GM19452 (cell line): ENCODE data around the gene GPR149.
"Not testable (repeated sequence)": the region's sequence is repeated elsewhere in the genome, so short reads cannot be mapped to it uniquely, and the experiment has no call there.

Experiments
- ATAC-seq: cut with Tn5 transposase; IDR thresholded peaks from one replicate; pipeline ENCODE4 v1.9.1; 2021; ENCODE audit not compliant: unreplicated experiment

Gene GPR149

GRCh38 chr3:154430014-154430413, at the start of gene GPR149:
GPR149 (minus strand) TSS chr3:154430190; CDS start chr3:154429615, 575 bp downstream.
- ATAC-seq = no peak

- ATAC-seq = no peak
Measured at GRCh38 chr3:154473769-154474168, 43.8 kb upstream of the GPR149 start.

DNA sequence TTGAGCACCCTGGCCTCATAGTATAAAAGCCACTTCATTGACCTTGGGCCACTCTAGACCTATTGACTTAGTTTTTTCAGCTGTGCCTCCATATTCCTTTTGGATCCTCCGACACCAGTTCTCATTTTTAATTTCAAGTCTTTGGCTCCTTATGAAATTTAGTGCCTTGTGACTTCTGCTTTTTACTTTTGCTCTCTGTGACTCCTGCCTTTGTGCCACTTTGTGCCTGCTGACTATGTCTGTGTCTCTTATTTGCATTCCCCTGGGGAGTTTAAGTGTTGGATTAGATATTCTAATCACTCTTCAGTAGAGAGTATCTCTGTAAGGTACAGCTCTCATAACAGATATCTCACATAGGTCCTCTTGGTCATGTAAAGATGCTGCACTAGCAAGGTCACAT, 39.6 kb upstream of the GPR149 start:
- no peak for ATAC-seq

- ATAC-seq = no peak
Measured at GRCh38 chr3:154464440-154465190, 34.6 kb upstream of the GPR149 start.

DNA sequence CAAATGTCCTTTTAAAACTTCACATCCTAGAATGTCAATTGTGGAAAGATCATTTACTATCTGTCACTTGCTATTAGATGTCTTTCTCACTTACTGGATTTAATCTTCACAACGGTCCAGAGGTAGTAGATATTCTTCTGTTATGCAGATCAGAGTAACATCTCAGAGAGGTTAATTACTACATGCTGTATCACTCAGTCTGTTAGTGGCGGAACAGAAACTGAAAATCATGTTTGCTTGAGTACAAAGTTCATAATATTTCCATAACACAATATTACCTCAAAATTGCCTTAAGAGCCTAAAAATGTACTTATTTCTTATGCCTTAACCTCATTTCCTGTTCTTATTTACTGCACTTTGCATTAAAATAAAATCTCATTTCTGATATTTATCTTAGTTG, 28.6 kb upstream of the GPR149 start:
- ATAC-seq = no peak

- not testable (repeated sequence) for ATAC-seq
Measured at GRCh38 chr3:154439081-154439480, 9.1 kb upstream of the GPR149 start.

GRCh38 chr3:154431043-154431442, 1.1 kb upstream of the GPR149 start:
- no peak for ATAC-seq

GRCh38 chr3:154428286-154429206, 1.4 kb downstream of the GPR149 start:
- no peak for ATAC-seq

DNA sequence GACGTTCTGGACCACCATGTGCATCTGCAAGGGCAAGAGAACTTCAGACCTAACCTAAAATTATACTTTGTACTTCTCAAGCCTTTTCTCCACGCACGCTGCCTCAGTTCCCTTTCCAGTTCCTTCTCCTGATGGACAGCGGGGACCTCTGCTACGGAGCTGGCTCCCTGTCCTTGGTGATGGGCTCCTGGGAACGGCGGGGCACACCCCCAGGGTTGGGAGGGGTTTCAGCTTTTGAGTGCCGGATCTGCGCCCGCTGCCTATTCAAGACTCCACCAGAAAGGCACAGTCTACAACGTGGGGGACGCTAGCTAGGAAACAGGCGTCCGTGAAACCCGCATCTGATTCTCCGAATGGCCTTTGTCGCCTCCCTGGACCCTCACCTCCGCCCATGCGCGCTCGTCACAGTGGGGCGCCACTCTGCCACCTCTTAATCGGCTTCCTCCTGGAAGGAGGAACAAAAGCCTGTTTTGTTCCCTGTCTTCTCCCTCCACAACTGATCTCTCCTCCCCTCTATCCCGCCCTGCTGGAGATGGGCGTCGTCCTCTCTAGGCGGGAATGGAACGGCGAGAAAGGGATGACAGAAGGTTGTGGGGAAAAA, 2.2 kb downstream of the GPR149 start:
- no peak for ATAC-seq

GRCh38 chr3:154422694-154423093, 7.3 kb downstream of the GPR149 start:
- ATAC-seq = no peak

- no peak for ATAC-seq
Measured at GRCh38 chr3:154421083-154421482, 8.9 kb downstream of the GPR149 start.

GRCh38 chr3:154398084-154398967, 31.7 kb downstream of the GPR149 start:
- peak; percentile 95 for ATAC-seq

DNA sequence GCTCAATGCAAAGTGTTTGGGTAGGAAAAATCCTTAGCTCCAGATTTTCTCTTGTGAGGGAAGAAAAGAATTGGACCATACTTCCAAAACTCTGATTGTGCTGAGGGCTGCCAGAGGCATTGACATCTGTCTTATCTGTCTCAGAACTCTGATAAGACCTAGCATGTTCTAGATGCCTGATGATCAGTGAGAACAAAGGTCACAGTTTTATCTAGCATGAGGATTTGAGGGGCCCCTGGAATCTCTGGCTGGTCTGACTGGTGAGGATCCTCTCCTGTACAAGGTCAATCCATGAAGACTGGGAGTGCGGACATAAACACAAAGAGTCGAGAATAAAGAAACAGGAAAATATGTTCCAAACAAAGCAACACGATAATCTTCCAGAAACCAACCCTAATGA, 40.1 kb downstream of the GPR149 start:
- no peak for ATAC-seq

DNA sequence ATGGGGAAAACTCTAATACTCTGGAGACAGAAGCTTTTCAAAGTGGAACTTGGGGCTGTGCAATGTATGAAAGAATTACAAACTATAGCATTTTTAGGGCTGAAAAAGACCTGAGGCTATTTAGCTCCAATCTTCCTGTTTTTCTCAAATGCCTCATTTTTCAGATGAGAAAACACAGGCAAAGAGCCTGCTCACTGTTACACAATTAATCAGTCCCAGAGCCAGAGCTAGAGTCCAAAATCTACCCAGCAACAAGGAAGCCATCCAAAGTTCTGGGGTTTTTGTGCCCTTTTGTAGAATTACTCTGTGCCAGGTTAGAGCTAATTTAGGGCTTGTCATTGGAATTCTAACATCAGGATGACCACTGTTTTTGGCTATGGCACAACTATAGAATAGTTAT, 45.5 kb downstream of the GPR149 start:
- no peak for ATAC-seq

- ATAC-seq = no peak
Measured at GRCh38 chr3:154378311-154378710, 51.7 kb downstream of the GPR149 start.

DNA sequence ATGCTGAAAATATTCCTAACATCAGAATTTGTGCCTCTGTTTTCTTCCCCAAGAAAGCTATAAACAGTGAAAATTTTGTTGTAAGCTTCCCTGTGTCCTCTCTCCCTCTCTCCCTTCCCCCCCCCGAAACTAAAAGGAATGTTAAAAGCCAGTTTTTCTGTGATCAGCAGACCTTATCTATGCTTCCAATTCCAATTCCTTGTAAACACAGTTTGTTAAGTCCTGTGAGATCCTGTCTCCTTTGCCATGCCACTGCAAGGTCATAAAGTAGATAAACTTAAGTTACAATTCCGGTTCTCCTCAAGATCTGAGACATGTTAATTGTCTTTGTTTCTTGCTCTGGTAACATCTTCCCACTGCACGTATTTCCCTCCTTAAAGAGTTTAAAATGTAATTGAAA, 62.8 kb downstream of the GPR149 start:
- ATAC-seq = no peak

GRCh38 chr3:154364849-154365248, 65.1 kb downstream of the GPR149 start:
- ATAC-seq = no peak

DNA sequence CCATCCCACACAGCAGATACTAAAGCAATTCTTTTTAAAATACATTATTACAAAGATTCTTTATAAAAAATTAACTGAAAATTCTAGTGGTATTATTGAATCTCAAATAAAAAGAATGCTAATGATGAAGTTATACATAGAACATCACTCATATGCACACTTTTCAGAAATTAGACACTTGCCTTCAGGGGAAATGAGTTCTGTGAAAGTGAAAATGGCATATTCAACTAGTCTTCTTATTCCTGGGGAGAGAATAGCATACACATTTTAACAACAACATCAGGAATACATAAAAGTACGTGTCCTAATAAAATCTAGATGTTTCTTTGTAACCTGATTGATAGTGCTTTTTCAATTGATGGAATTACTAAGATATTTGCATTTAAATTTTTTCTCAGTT, 68.9 kb downstream of the GPR149 start:
- no peak for ATAC-seq

GRCh38 chr3:154356009-154356408, 74.0 kb downstream of the GPR149 start:
- ATAC-seq = no peak

GRCh38 chr3:154349223-154349622, 80.8 kb downstream of the GPR149 start:
- no peak for ATAC-seq
